GM12878 (cell line): ENCODE data around the gene MMP11. TPM values are rescaled to one million over a fixed set of nuclear protein-coding genes. Genes with fewer than 3 reads are reported as not detected.
A peak's percentile ranks its signal among the peaks of the same experiment; 100 is the strongest.

Source experiments
- E4F1 ChIP-seq: fragments of 450-650 bp; IDR thresholded peaks from 2 replicates; pipeline ENCODE4 v1.6.1; 2018; ENCODE audit warnings: borderline replicate concordance, mild to moderate bottlenecking; ENCODE audit not compliant: partially characterized antibody
- FOS ChIP-seq: IDR thresholded peaks from 3 replicates; pipeline ENCODE4 v1.6.1; 2011; ENCODE audit warnings: borderline replicate concordance; ENCODE audit not compliant: insufficient read length; ENCODE audit errors: extremely low read depth
- FOXK2 ChIP-seq: fragments of 450-650 bp; IDR thresholded peaks from 2 replicates; pipeline ENCODE4 v1.6.1; 2017; ENCODE audit warnings: mild to moderate bottlenecking, moderate library complexity
- GATAD2B ChIP-seq: fragments of 450-650 bp; conservative IDR thresholded peaks from 2 replicates; pipeline ENCODE4 v1.6.1; 2017; ENCODE audit warnings: low read depth, mild to moderate bottlenecking, moderate library complexity
- IRF4 ChIP-seq: IDR thresholded peaks from 2 replicates; pipeline ENCODE4 v1.6.1; 2011; ENCODE audit warnings: low read depth, low read length
- MEF2B ChIP-seq: fragments of 450-650 bp; IDR thresholded peaks from 2 replicates; pipeline ENCODE4 v1.6.1; 2018; ENCODE audit warnings: mild to moderate bottlenecking, moderate library complexity; ENCODE audit not compliant: partially characterized antibody, poor library complexity, severe bottlenecking
- MTA3 ChIP-seq: IDR thresholded peaks from 2 replicates; pipeline ENCODE4 v1.6.1; 2012; ENCODE audit warnings: low read length, inconsistent platforms, borderline replicate concordance
- NFIC ChIP-seq: IDR thresholded peaks from 2 replicates; pipeline ENCODE4 v1.6.1; 2012; ENCODE audit warnings: low read depth, mild to moderate bottlenecking, inconsistent platforms, low read length, moderate library complexity
- RAD51 ChIP-seq: fragments of 450-650 bp; IDR thresholded peaks from 2 replicates; pipeline ENCODE4 v1.6.1; 2016; ENCODE audit warnings: moderate library complexity, mild to moderate bottlenecking, inconsistent platforms
- RELB ChIP-seq: fragments of 450-650 bp; IDR thresholded peaks from 2 replicates; pipeline ENCODE4 v1.6.1; 2017; ENCODE audit warnings: low read depth, mild to moderate bottlenecking, moderate library complexity
- SKIL ChIP-seq: fragments of 450-650 bp; IDR thresholded peaks from 2 replicates; pipeline ENCODE4 v1.6.1; 2017; ENCODE audit warnings: mild to moderate bottlenecking, low read depth, inconsistent platforms; ENCODE audit not compliant: poor library complexity, severe bottlenecking
- SMAD5 ChIP-seq: IDR thresholded peaks from 2 replicates; pipeline ENCODE4 v1.6.1; 2016; ENCODE audit warnings: antibody characterized with exemption, low read depth
- SMC3 ChIP-seq: IDR thresholded peaks from 2 replicates; pipeline ENCODE4 v1.6.1; 2011; ENCODE audit warnings: low read length, improper control_type of control experiment, borderline replicate concordance
- SRF ChIP-seq, 2 experiments: IDR thresholded peaks; 2 replicates each; pipeline ENCODE4 v1.6.1; 2011; ENCODE audit warnings: low read depth in 2 of 2, low read length in 2 of 2, mild to moderate bottlenecking in 1 of 2, moderate library complexity in 1 of 2
- SUZ12 ChIP-seq: fragments of 200-600 bp; sonication (generic); IDR thresholded peaks from one replicate; pipeline ENCODE4 v1.6.1; 2018; ENCODE audit warnings: antibody characterized with exemption, mild to moderate bottlenecking; ENCODE audit not compliant: unreplicated experiment
- WRNIP1 ChIP-seq: IDR thresholded peaks from 2 replicates; pipeline ENCODE4 v1.6.1; 2011; ENCODE audit warnings: low read depth, low read length, improper control_type of control experiment, borderline replicate concordance
- YBX1 ChIP-seq: fragments of 450-650 bp; IDR thresholded peaks from 2 replicates; pipeline ENCODE4 v1.6.1; 2016; ENCODE audit warnings: antibody characterized with exemption
- ZBTB40 ChIP-seq: fragments of 450-650 bp; IDR thresholded peaks from 2 replicates; pipeline ENCODE4 v1.6.1; 2016; ENCODE audit warnings: mild to moderate bottlenecking, moderate library complexity, borderline replicate concordance
- ZNF384 ChIP-seq: IDR thresholded peaks from 2 replicates; pipeline ENCODE4 v1.6.1; 2012; ENCODE audit warnings: low read depth, mild to moderate bottlenecking, low read length, improper control_type of control experiment, borderline replicate concordance
- polyA plus RNA-seq, 11 experiments: library from polyadenylated mRNA; depleted of rRNA in 4 of 11; unstranded in 6 of 11; stranded (reverse) in 5 of 11; fragments of >200 nt; fragmentation: Nextera tagmentation in 4 of 11; fragmentation: Illumina TruSeq in 1 of 11; extraction: Ambion mirVana in 4 of 11; extraction: Trizol in 1 of 11; gene quantifications; 1 replicate in 1 of 11; 2 replicates in 10 of 11; pipeline versions ENCODE4 v1.2.1 to v1.2.3, GENCODE V29; 2011 to 2016; ENCODE audit warnings: inconsistent platforms in 2 of 11, missing spikeins in 2 of 11, low read depth in 1 of 11
- total RNA-seq, 4 experiments: library from RNA; depleted of rRNA in 3 of 4; stranded (reverse); fragments of >200 nt in 3 of 4; fragmentation: Illumina TruSeq in 1 of 4; extraction: Trizol in 1 of 4; gene quantifications; 2 replicates each; pipeline versions ENCODE4 v1.2.1 to v1.2.3, GENCODE V29; 2013 to 2021

The MMP11 gene
- total and polyA plus RNA-seq, 10 of the 15 experiments (the other 5 are each of a cell fraction or from before 2014, with no cell fraction given): 0.03 to 1.1 (median 0.31) TPM; not detected in 2

- no peak for TF ChIP-seq NFIC
- peak; percentile 90 for TF ChIP-seq GATAD2B
- TF ChIP-seq YBX1: no peak
- peak; percentile 42 for TF ChIP-seq E4F1
- no peak; the same call in 1 of the 2 replicates for TF ChIP-seq RELB
- TF ChIP-seq MTA3: no peak
- TF ChIP-seq SUZ12: no peak
- TF ChIP-seq SMC3: peak; percentile 72; the same call in 1 of the 2 replicates
- TF ChIP-seq IRF4: no peak
- TF ChIP-seq ZBTB40: no peak
- no peak for TF ChIP-seq SKIL
- no peak for TF ChIP-seq ZNF384
- no peak for TF ChIP-seq WRNIP1
- TF ChIP-seq RAD51: no peak
- no peak for TF ChIP-seq FOS
- TF ChIP-seq FOXK2: no peak
- 0 out of 2 replicates have a peak, but pooled peaks have one; percentile 28 for TF ChIP-seq SMAD5
- peak; percentile 14 for TF ChIP-seq MEF2B
- TF ChIP-seq SRF (IDR thresholded peaks at IDR 0.05; ENCODE audit: low read depth in 2 of 2, low read length in 2 of 2): no peak
These were observed 4.7 kb upstream of the MMP11 start, which contains the start of gene CHCHD10 (continued) for GRCh38 chr22:23767673-23768548.
